KMS-11 (cell line): Measurements from ENCODE around the gene CWF19L1.
"Not testable (repeated sequence)": the region's sequence is repeated elsewhere in the genome, so short reads cannot be mapped to it uniquely, and the experiment has no call there.

Experiments used
- H2AFZ ChIP-seq: fragments of 200-600 bp; sonication (generic); 2 replicates; pipeline ENCODE4 v1.6.1; 2016; ENCODE audit warnings: antibody characterized with exemption, mixed run types, low read depth
- H3K27ac ChIP-seq: fragments of 200-600 bp; sonication (generic); 2 replicates; pipeline ENCODE4 v1.6.1; 2016; ENCODE audit warnings: mild to moderate bottlenecking, mixed run types
- H3K27me3 ChIP-seq: fragments of 200-600 bp; sonication (generic); 2 replicates; pipeline ENCODE4 v1.6.1; 2017; ENCODE audit warnings: mild to moderate bottlenecking, low read depth, mixed run types, moderate library complexity; ENCODE audit not compliant: insufficient read depth
- H3K36me3 ChIP-seq: fragments of 200-600 bp; sonication (generic); 2 replicates; pipeline ENCODE4 v1.6.1; 2017; ENCODE audit warnings: mild to moderate bottlenecking, mixed run types; ENCODE audit not compliant: insufficient read depth
- H3K4me1 ChIP-seq: fragments of 200-600 bp; sonication (generic); 2 replicates; pipeline ENCODE4 v1.6.1; 2016; ENCODE audit warnings: mild to moderate bottlenecking, low read depth, mixed run types; ENCODE audit not compliant: poor library complexity, severe bottlenecking
- H3K4me2 ChIP-seq: fragments of 200-600 bp; sonication (generic); 2 replicates; pipeline ENCODE4 v1.7.0; 2016; ENCODE audit warnings: mild to moderate bottlenecking, mixed run types
- H3K4me3 ChIP-seq: fragments of 200-600 bp; sonication (generic); IDR thresholded peaks from 2 replicates; pipeline ENCODE4 v1.6.1; 2017; ENCODE audit warnings: low read depth, low read length, mixed read lengths; ENCODE audit not compliant: insufficient read depth
- H3K79me2 ChIP-seq: fragments of 200-600 bp; sonication (generic); 2 replicates; pipeline ENCODE4 v1.6.1; 2016; ENCODE audit warnings: low read depth, mixed run types; ENCODE audit not compliant: insufficient read depth
- H3K9ac ChIP-seq: fragments of 200-600 bp; sonication (generic); 2 replicates; pipeline ENCODE4 v1.6.1; 2016; ENCODE audit warnings: mild to moderate bottlenecking, mixed run types
- H4K20me1 ChIP-seq: fragments of 200-600 bp; sonication (generic); 2 replicates; pipeline ENCODE4 v1.6.1; 2016; ENCODE audit warnings: mild to moderate bottlenecking, mixed run types; ENCODE audit not compliant: insufficient read depth
- CTCF ChIP-seq: fragments of 200-600 bp; sonication (generic); conservative IDR thresholded peaks from 2 replicates; pipeline ENCODE4 v1.6.1; 2017; ENCODE audit warnings: low read depth, mild to moderate bottlenecking, antibody characterized with exemption, low read length, moderate library complexity, mixed read lengths

The CWF19L1 gene

GRCh38 chr10:100287756-100288155, 20.3 kb upstream of the CWF19L1 start:
- Histone ChIP-seq H3K27me3 (no peaks in the 10 kb centered on the region), H3K4me1 (peaks cover 22% of the 10 kb centered on the region), H3K27ac (no peak overlapping the region), H3K36me3 (no peaks in the 10 kb centered on the region), H3K9ac (no peak overlapping the region), H2AFZ (no peak overlapping the region), H3K4me3 (no peak overlapping the region), H3K4me2 (no peak overlapping the region), H4K20me1 (no peaks in the 10 kb centered on the region), H3K79me2 (peaks cover 36% of the 10 kb centered on the region)
- no peak for TF ChIP-seq CTCF

GRCh38 chr10:100286051-100287033, 18.9 kb upstream of the CWF19L1 start, which contains the start of gene BLOC1S2:
Gene BLOC1S2 (minus strand): TSS chr10:100286680. CDS start chr10:100286659, 21 bp downstream.
- peak within 1 kb of the TSS; percentile 79 for H2AFZ ChIP-seq
- no peaks in the 10 kb centered on the region for H4K20me1 ChIP-seq
- TF ChIP-seq CTCF: no peak
- H3K36me3 ChIP-seq: no peaks in the 10 kb centered on the region
- H3K79me2 ChIP-seq: peaks cover 46% of the 10 kb centered on the region
- no peak within 1 kb of the TSS for H3K4me3 ChIP-seq
- H3K27ac ChIP-seq: peak within 1 kb of the TSS; percentile 75
- H3K9ac ChIP-seq: peak within 1 kb of the TSS; percentile 82
- H3K4me1 ChIP-seq: peaks cover 22% of the 10 kb centered on the region
- no peaks in the 10 kb centered on the region for H3K27me3 ChIP-seq
- peak within 1 kb of the TSS; percentile 92 for H3K4me2 ChIP-seq

- H2AFZ ChIP-seq, H3K36me3 ChIP-seq, H3K27me3 ChIP-seq, H4K20me1 ChIP-seq, H3K4me3 ChIP-seq: not testable (repeated sequence)
- Histone ChIP-seq H3K9ac (peak overlapping the region; percentile 82), H3K4me2 (peak overlapping the region; percentile 92), H3K4me1 (peaks cover 22% of the 10 kb centered on the region), H3K79me2 (peaks cover 46% of the 10 kb centered on the region), H3K27ac (peak overlapping the region; percentile 75; the same call in 1 of the 2 replicates)
These were observed 17.9 kb upstream of the CWF19L1 start for GRCh38 chr10:100285326-100285725.

GRCh38 chr10:100282907-100283306, 15.5 kb upstream of the CWF19L1 start:
- Histone ChIP-seq H3K27ac (no peak overlapping the region), H4K20me1 (no peaks in the 10 kb centered on the region), H3K9ac (no peak overlapping the region), H3K79me2 (peaks cover 46% of the 10 kb centered on the region), H3K27me3 (no peaks in the 10 kb centered on the region), H3K4me2 (no peak overlapping the region), H3K36me3 (0 out of 2 replicates have a peak, but pooled peaks cover 10% of the 10 kb centered on the region), H2AFZ (no peak overlapping the region), H3K4me3 (no peak overlapping the region), H3K4me1 (peaks cover 22% of the 10 kb centered on the region)
- TF ChIP-seq CTCF: no peak

GRCh38 chr10:100276971-100277370, 9.5 kb upstream of the CWF19L1 start:
- not testable (repeated sequence) for H3K4me2 ChIP-seq, H3K79me2 ChIP-seq, H3K27me3 ChIP-seq, H2AFZ ChIP-seq, H3K4me1 ChIP-seq, H4K20me1 ChIP-seq, H3K36me3 ChIP-seq, H3K27ac ChIP-seq, H3K9ac ChIP-seq, H3K4me3 ChIP-seq
